Mucosa of rectum (tissue), 2 donors: Measurements from ENCODE around the gene LYAR.
A peak's percentile ranks its signal among the peaks of the same experiment; 100 is the strongest.
"Not testable (repeated sequence)": the region's sequence is repeated elsewhere in the genome, so short reads cannot be mapped to it uniquely, and the experiment has no call there.

Experiments used
- H3K27ac ChIP-seq, 2 donors: one replicate each; pipeline ENCODE4 v1.7.0; 2013; ENCODE audit warnings: inconsistent platforms in 2 of 2, low read depth in 2 of 2, low read length in 2 of 2
- H3K27me3 ChIP-seq, 2 donors: one replicate each; pipeline ENCODE4 v1.7.0; 2013; ENCODE audit warnings: low read length in 2 of 2; ENCODE audit not compliant: control insufficient read depth in 2 of 2, insufficient read depth in 2 of 2
- H3K36me3 ChIP-seq, 2 donors: one replicate each; pipeline ENCODE4 v1.7.0; 2013; ENCODE audit warnings: low read length in 2 of 2; ENCODE audit not compliant: control insufficient read depth in 2 of 2, insufficient read depth in 2 of 2
- H3K4me1 ChIP-seq, 2 donors: one replicate each; pipeline ENCODE4 v1.7.0; 2013; ENCODE audit warnings: low read length in 2 of 2, mild to moderate bottlenecking in 1 of 2; ENCODE audit not compliant: control insufficient read depth in 2 of 2, insufficient read depth in 2 of 2
- H3K4me3 ChIP-seq, 2 donors: one replicate each; pipeline ENCODE4 v1.7.0; 2013; ENCODE audit warnings: low read length in 2 of 2
- H3K9ac ChIP-seq, 2 donors: one replicate each; pipeline ENCODE4 v1.7.0; 2013; ENCODE audit warnings: low read length in 2 of 2, low read depth in 1 of 2, mild to moderate bottlenecking in 1 of 2
- H3K9me3 ChIP-seq, 2 donors: one replicate each; pipeline ENCODE4 v1.7.0; 2013; ENCODE audit warnings: low read length in 2 of 2; ENCODE audit not compliant: control insufficient read depth in 2 of 2
- donor health status: healthy.
- donor health status: Normal muscosa, but diverticular disease.

Gene LYAR

GRCh38 chr4:4269331-4269731, 20.6 kb downstream of the LYAR start:
- H3K4me3 ChIP-seq: no peak overlapping the region
- no peaks in the 10 kb centered on the region for H3K9me3 ChIP-seq
- no peak overlapping the region for H3K9ac ChIP-seq
- H3K36me3 ChIP-seq: peaks cover 20 to 49% of the 10 kb centered on the region in 2 donors
- H3K4me1 ChIP-seq: no peaks in the 10 kb centered on the region
- H3K27ac ChIP-seq: peak overlapping the region in 1 of 2 donors; percentile 38
- H3K27me3 ChIP-seq: no peaks in the 10 kb centered on the region

GRCh38 chr4:4268776-4269175, 21.2 kb downstream of the LYAR start:
- H3K4me1 ChIP-seq: no peaks in the 10 kb centered on the region
- H3K9ac ChIP-seq: no peak overlapping the region
- H3K36me3 ChIP-seq: peaks cover 17 to 45% of the 10 kb centered on the region in 2 donors
- no peaks in the 10 kb centered on the region for H3K9me3 ChIP-seq
- H3K27me3 ChIP-seq: no peaks in the 10 kb centered on the region
- peak overlapping the region in 1 of 2 donors; percentile 38 for H3K27ac ChIP-seq
- no peak overlapping the region for H3K4me3 ChIP-seq

- no peak overlapping the region for H3K9ac ChIP-seq
- peaks cover 11 to 37% of the 10 kb centered on the region in 2 donors for H3K36me3 ChIP-seq
- no peaks in the 10 kb centered on the region for H3K4me1 ChIP-seq
- H3K9me3 ChIP-seq: no peaks in the 10 kb centered on the region
- H3K4me3 ChIP-seq: no peak overlapping the region
- H3K27ac ChIP-seq: no peak overlapping the region
- no peaks in the 10 kb centered on the region for H3K27me3 ChIP-seq
These were observed 22.0 kb downstream of the LYAR start for GRCh38 chr4:4267981-4268380.

- no peak overlapping the region for H3K9ac ChIP-seq
These were observed 29.7 kb downstream of the LYAR start for GRCh38 chr4:4260185-4260751.

GRCh38 chr4:4259484-4260100, 30.4 kb downstream of the LYAR start:
- Histone ChIP-seq H3K4me1 (peaks cover 0 to 3% of the 10 kb centered on the region in 2 donors), H3K4me3 (no peak overlapping the region), H3K9me3 (no peaks in the 10 kb centered on the region), H3K9ac (no peak overlapping the region), H3K36me3 (no peaks in the 10 kb centered on the region), H3K27ac (no peak overlapping the region), H3K27me3 (no peaks in the 10 kb centered on the region)

More at GRCh38 chr4:4260185-4260751, 29.7 kb downstream of the LYAR start:
- Histone ChIP-seq H3K27ac (no peak overlapping the region), H3K36me3 (no peaks in the 10 kb centered on the region), H3K9me3 (no peaks in the 10 kb centered on the region), H3K4me1 (peaks cover 0 to 3% of the 10 kb centered on the region in 2 donors), H3K4me3 (no peak overlapping the region), H3K27me3 (no peaks in the 10 kb centered on the region)

GRCh38 chr4:4257705-4258104, 32.2 kb downstream of the LYAR start:
- H3K36me3 ChIP-seq, H3K27me3 ChIP-seq, H3K9me3 ChIP-seq, H3K27ac ChIP-seq, H3K9ac ChIP-seq, H3K4me3 ChIP-seq, H3K4me1 ChIP-seq: not testable (repeated sequence)

GRCh38 chr4:4256799-4257198, 33.2 kb downstream of the LYAR start:
- H3K27ac ChIP-seq: no peak overlapping the region
- peaks cover 0 to 2% of the 10 kb centered on the region in 2 donors for H3K27me3 ChIP-seq
- H3K4me3 ChIP-seq: no peak overlapping the region
- no peak overlapping the region for H3K9ac ChIP-seq
- no peaks in the 10 kb centered on the region for H3K9me3 ChIP-seq
- no peaks in the 10 kb centered on the region for H3K36me3 ChIP-seq
- peaks cover 0 to 3% of the 10 kb centered on the region in 2 donors for H3K4me1 ChIP-seq

GRCh38 chr4:4254666-4255065, 35.3 kb downstream of the LYAR start:
- Histone ChIP-seq H3K4me1 (peaks cover 0 to under 1% of the 10 kb centered on the region in 2 donors), H3K27me3 (peaks cover 0 to 2% of the 10 kb centered on the region in 2 donors), H3K4me3 (no peak overlapping the region), H3K9me3 (no peaks in the 10 kb centered on the region), H3K36me3 (no peaks in the 10 kb centered on the region), H3K9ac (no peak overlapping the region), H3K27ac (no peak overlapping the region)

- no peaks in the 10 kb centered on the region for H3K36me3 ChIP-seq
- no peak overlapping the region for H3K4me3 ChIP-seq
- no peak overlapping the region for H3K27ac ChIP-seq
- no peaks in the 10 kb centered on the region for H3K9me3 ChIP-seq
- H3K4me1 ChIP-seq: peaks cover 0 to under 1% of the 10 kb centered on the region in 2 donors
- peaks cover 0 to 2% of the 10 kb centered on the region in 2 donors for H3K27me3 ChIP-seq
- H3K9ac ChIP-seq: no peak overlapping the region
These were observed 35.8 kb downstream of the LYAR start for GRCh38 chr4:4254199-4254598.

GRCh38 chr4:4249866-4250265, 40.1 kb downstream of the LYAR start:
- no peak overlapping the region for H3K4me3 ChIP-seq
- peaks cover 4 to 7% of the 10 kb centered on the region in 2 donors for H3K36me3 ChIP-seq
- no peak overlapping the region for H3K9ac ChIP-seq
- H3K9me3 ChIP-seq: no peaks in the 10 kb centered on the region
- peaks cover 9 to 15% of the 10 kb centered on the region in 2 donors for H3K4me1 ChIP-seq
- H3K27me3 ChIP-seq: peaks cover 0 to 2% of the 10 kb centered on the region in 2 donors
- H3K27ac ChIP-seq: no peak overlapping the region
